GM12872 (cell line): ENCODE measurements around the gene PTPA.

Experiments used
- CTCF ChIP-seq: IDR thresholded peaks from 3 replicates; pipeline ENCODE4 v1.5.1; 2011; ENCODE audit warnings: low read depth, mild to moderate bottlenecking, low read length, moderate library complexity; ENCODE audit not compliant: insufficient read depth

Gene PTPA

GRCh38 chr9:129130791-129131190, 19.6 kb downstream of the PTPA start:
- TF ChIP-seq CTCF = no peak

GRCh38 chr9:129131300-129132145, 20.3 kb downstream of the PTPA start:
- peak; percentile 100 for TF ChIP-seq CTCF

GRCh38 chr9:129133082-129133481, 21.9 kb downstream of the PTPA start:
- no peak for TF ChIP-seq CTCF

GRCh38 chr9:129135476-129135875, 24.3 kb downstream of the PTPA start:
- no peak for TF ChIP-seq CTCF

- no peak for TF ChIP-seq CTCF
Observed at GRCh38 chr9:129136446-129137035, 25.3 kb downstream of the PTPA start.

GRCh38 chr9:129137292-129138143, 26.3 kb downstream of the PTPA start:
- TF ChIP-seq CTCF = 0 out of 3 replicates have a peak, but pooled peaks have one; percentile 16

GRCh38 chr9:129138144-129138462, 26.9 kb downstream of the PTPA start:
- no peak for TF ChIP-seq CTCF
